Glomerular visceral epithelial cell (primary cell): Measurements from ENCODE around the gene M1AP.

Source experiments
- DNase-seq: peaks from one replicate; pipeline ENCODE4 v3.0.0-alpha.2; 2016; ENCODE audit errors: extremely low spot score

M1AP gene

DNA sequence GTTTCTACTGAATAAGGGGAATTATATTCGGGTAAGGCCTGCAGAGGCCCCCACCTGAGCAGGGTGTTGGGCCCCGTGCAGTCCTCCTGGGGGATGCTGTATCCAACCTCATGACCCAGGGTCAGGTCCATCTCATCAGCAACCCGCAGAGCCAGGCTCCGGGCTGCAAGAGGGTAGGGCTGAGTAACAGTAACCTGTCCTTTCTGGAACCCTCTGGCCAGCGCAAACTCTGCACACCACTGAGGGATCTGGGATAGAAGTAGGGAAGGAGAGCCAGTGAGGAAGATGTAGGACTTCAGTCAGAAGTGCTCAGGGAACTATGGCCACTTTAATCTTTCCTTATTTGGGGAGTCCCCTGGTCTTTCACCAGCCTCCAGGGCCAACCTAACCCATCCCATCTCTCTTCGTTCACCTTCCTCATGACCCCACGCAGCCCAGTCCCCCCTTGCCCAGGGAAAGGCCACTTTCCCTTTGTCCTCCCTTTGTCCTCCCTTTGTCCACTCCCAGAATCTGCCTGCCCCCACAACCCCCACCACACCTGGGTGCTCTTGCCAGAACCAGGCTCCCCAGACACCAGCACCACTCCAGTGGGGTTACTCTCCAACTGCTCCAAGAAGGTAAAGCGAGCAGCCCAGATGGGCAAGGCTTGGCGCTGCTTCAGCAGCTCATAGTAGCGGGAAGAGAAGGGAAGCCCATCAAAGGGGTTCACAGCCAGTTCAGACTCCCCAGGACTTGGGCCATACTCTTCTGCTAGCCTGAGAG, 123.0 kb downstream of the M1AP start:
- no peak for DNase-seq

DNA sequence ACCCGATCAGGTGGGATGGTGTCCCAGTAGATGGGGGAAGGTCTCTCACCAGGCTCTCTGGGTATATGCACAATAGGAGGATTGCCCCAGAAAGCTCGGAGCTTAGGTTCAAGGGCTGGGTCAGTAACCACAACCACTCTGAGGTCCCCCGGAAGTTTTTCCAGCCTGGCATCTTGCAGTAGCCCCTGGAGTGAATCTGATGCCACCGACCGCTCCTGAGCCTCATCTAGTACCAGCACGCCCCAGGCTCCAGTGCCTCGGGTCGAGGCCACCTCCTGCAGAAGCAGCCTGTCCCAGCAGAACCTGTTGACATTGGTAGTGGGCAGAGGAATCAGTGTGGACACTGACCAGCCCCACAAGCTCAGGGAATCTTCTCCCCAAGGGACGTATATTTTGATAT, 124.1 kb downstream of the M1AP start:
- no peak for DNase-seq

DNA sequence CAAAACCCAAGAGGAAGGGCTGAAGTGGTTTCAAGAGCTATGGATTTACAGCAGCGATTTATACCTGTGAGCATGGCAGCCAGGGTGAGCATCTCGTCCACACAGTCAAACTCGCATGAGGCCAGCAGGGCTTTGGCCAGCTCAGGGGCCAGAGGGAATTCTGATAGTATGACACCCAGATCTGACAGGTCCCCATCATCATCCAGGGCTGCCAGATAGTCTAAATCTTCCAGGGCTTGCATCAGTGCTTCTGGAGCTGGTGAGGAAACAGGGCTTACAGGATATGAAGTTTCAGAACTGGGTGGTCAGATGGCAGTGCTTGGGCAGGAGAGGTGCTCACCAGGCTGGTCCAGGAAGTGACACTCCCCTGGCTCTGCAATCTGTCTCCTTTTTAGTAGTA, 125.6 kb downstream of the M1AP start:
- no peak for DNase-seq

DNA sequence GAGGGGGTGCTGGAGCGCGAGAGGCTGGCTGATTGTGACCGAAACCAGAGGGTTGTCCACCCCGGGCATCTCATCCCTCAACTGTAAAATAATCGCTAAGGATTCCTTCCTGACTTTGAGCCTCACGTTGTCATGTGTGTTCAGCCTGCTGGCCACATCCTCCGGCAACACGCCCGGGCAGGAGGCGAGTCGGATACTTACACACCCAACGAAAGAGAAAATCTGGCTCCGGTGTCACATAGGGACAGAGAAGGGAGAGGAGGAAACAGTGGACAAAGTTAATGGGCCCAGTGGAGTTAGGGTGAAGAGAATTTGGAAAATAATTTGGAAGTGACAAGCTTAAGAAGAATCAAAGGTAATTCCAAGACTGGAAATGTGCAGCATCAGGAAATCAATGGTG, 131.5 kb downstream of the M1AP start:
- no peak for DNase-seq

DNA sequence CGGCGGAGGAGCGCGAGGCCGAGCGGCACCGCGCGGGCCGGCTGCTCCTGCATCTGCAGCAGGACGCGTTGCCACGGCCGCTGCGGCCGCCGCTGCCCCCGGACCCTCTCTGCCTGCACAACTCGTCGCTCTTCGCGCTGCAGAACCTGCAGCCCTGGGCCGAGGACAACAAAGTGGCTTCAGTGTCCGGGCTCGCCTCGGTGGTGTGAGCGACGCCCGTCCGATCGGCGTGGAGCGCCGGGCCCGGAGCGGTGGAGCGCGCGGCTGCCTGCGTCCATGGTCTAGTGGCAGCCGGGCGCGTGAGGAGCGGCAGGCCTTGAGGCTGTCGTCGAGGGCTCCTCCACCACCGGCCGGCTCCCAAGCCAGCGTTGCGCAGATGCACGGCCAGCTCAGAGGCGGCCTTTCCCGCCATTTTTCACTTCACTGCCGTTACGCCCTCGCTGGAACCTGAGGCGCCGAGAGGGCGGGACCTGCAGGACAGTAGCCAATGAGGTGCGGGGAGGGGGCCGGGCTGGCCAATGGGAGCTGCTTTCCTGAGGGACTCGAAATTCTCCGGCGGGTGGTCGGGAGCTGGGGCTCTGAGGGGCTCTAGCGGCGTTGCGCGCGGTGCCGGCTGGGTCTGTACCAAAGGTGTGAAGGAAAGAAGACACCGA, 132.0 kb downstream of the M1AP start:
- DNase-seq: no peak

DNA sequence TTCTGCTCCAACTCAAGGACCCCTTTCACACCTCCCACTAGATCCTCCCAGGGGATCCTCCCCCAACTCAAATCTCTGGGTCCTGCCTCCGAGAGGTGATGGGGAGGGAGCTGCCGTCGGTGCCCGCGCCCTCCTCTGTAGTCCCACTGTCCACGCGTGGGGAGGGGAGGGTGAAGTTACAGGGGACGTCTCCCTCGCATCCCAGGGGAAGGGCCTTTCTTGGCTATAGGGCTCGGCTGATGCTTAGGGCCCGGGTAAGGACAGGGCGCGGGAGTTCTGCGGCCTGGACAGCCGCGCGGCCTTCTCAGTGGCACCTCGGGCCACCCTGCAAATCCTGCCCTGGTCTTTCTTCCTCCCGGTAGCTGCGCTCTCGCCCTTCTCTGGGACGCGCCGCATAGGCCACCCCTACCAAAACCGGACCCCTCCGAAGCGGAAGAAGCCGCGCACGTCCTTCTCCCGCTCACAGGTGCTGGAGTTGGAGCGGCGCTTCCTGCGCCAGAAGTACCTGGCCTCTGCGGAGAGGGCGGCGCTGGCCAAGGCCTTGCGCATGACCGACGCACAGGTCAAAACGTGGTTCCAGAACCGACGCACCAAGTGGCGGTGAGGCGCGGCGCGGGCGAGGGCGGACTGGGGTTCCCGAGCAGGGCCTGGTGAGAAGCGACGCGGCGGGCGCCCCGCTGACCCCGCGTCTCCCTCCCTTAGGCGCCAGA, 132.7 kb downstream of the M1AP start:
- DNase-seq: no peak

DNA sequence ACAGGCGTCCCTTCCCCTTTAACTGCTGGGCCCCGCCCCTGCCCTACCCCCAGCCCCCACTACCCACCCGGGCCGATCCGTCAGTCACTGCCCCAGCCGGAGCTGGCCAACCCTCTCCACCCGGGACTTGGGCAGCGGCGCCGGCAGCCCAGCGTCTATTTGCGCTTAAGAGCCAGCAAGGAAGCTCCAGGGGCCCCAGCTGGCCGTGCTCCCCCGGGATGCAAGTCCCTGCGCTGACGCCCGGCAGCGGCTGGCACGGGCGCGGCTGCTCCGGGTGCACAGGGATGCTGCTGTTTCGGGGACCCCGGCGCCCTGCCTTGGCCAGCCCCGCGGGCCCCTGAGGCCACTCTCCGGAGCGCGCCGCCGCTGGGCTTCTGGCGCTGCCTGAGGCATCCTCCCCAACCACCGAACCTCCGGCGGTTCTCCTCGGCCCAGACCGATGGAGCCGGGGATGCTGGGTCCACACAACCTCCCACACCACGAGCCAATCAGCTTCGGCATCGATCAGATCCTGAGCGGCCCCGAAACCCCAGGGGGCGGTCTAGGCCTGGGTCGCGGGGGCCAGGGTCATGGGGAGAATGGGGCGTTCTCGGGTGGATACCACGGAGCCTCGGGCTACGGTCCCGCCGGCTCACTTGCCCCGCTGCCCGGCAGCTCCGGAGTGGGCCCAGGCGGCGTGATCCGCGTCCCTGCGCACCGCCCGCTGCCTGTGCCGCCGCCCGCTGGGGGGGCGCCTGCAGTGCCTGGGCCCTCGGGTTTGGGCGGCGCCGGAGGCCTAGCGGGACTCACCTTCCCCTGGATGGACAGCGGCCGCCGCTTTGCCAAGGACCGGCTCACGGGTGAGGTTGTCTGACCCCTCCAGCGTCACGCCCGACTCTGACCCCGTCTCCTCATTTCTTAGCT, 133.5 kb downstream of the M1AP start, which contains the start of gene TLX2:
TSS of gene TLX2 (plus strand) at position 83 of the 903 bp plus-strand sequence. CDS start at position 440, 357 bp downstream.
- peak; percentile 14 for DNase-seq

DNA sequence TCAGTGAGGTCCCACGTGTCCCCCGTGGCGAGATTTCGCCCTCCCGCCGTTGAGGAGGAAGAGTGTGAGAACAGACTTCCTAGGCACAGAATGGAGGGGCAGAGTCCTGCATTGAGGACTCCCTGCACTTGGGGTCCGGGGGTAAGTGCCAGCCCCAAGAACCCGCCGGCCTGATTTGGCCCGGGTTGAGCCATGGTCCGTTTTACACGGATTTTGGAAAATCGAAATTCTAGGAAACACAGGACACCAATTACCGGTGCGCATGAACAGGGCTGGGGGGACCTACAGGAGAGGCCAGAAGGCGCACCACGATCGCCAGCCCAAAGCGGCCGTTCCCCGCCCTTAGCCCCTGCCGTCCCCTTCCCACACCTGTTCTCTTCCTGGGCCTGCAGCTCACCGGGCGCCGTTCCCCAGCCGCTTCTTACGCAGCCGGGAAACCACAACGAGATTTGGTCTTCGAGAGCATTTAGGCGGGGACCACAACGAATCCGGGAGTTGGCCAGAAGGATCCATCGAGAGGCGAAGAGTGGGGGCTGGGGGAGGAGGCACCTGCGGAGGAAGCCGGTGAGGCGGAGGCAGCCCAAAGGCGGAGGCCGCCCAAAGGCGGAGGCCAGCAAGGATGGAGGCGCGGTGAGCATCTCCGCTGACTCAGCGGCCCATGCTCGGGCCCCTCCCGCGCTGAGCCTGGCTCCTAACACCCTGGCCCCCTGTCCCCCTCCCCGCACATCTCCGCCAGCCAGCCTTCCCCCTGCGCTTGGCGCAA, 134.3 kb downstream of the M1AP start:
- DNase-seq: no peak

DNA sequence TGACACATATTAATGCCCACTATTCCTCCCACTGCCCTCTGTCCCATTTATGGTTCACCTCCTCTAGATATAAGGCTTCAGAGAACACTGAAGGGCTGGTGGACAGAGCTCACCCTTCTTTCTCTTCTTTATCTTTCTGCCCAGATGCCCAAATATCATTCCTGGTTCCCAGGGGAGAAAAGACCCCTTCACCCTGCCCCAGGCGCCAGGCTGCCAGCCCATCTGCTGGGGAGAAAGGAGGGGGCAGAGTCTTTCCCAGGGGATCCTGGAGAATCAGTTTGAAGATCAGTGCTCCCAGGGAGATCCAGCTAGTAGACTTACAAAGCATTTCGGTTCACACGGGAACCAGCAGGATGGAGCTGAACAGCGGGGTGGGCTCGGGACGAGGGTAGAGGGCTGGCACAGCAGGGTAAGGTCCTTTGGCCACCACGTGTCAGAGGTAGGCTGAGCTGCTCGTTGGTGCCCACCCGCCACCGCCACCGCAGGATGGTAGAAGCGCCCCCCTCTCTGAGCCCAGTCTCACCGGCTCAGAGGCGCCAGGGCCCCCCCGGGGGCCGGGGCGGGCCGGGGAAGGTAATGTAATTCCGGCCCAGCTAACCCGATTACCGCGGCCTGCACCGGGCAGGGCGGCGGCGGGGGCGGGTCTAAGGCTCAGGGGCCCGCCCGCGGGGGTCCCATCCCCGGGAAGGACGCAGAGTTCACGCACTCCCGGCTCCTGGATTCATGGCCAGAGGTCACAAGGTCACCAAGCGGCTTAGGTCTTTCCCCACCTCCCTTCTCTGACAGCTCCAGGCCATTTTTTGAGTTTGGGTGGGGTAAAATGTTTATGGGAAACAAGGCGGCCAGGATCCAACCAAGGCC, 135.2 kb downstream of the M1AP start:
- DNase-seq: no peak

DNA sequence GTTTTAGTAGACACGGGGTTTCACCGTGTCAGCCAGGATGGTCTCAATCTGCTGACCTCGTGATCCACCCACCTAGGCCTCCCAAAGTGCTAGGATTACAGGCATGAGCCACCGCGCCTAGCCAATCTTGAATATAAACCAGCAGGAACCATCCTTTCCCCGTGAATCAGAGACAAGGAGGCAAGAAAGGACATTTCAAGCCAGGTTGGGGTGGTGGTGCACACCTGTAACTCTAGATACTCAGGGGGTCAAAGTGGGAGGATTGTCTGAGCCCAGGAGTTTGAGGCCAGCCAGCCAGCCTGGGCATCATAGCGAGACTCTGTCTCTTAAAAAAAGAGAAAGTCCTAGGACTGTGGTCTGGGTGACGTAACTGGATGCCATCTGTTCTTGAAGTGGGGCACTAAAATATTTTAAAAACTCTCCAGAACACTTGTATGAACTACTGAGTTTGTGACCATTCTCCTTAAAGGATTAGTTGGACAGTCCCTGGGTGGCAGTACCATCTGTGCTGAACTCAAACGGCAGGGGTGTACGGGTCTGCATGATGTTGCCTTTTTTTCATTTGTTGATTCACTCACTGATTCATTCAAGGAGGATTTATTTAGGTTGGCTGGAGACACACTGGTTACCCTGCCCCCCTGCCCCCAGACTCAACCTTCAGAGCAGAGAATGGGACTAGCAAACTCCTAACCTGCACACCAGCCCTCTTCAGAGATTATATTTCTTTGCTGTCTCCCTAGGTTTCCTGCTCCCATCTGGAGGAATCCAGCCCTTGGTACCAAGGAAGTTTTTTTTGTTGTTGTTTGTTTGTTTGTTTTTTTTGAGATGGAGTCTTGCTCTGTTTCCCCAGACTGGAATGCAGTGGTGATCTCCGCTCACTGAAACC, 136.8 kb downstream of the M1AP start:
- no peak for DNase-seq

DNA sequence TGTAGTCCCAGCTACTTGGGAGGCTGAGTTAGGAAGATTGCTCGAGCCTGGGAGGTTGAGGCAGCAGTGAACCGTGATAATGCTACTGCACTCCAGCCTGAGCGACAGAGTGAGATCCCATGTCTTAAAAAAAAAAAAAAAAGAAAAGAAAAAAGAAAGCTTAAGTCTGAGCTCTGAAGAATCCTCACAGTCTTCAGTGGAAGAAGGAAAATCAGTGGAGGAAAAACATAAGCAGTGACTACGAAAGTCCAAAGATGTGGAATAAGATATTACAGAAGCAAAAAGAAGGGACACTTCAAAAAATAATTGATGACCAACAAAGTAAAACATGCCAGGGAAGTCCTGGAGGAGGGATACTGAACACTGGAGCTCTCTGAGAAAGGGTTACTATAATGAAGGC, 137.9 kb downstream of the M1AP start:
- DNase-seq: no peak

DNA sequence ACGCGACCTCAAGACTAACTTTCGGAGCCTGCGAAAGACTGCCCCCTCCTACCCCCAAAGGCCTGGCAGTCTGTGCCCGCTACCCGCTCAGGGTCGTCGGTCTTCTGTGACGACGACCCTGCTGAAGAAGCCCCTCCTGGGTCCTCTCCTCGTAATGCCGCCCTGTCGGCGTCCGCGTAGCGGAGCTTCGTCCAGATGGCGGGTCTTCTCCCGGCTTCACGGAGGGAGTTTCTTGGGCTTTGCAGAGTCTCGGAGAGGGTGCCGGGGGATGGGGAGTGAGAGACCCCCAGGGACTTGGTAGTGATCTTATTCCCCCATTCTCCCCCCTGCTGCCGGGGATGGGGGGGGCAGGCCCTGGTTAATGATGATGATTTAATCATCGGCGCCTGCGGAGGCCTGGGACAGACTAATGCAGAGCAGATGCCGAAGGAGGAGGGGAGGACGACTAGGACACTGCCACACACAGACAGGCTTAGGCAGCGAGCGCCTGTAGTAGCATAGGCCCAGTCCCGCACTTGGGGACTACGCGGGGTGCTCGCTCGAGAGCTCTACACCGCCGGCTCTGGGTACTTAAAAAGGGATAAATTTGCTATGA, 140.1 kb downstream of the M1AP start:
- DNase-seq: peak; percentile 19
